ENCODE data around the gene ETNPPL. TPM values are rescaled to one million over a fixed set of nuclear protein-coding genes. Genes with fewer than 3 reads are reported as not detected.
A peak's percentile ranks its signal among the peaks of the same experiment; 100 is the strongest.

The ETNPPL gene
- polyA plus RNA-seq, 1 experiment, result not detected

- peaks cover 2% of the 10 kb centered on the region; the same call in 1 of the 2 replicates for H3K27me3 ChIP-seq (ENCODE audit: control insufficient read depth, insufficient read depth, low read length)
- no peak for TF ChIP-seq CTCF (IDR thresholded peaks at IDR 0.05; ENCODE audit: insufficient read depth, low read depth, low read length)
- no peak overlapping the region for H3K4me3 ChIP-seq (ENCODE audit: low read depth, low read length)
- ChIA-PET CTCF (no interaction called here), POLR2A (no interaction called here)
- no peaks in the 10 kb centered on the region for H3K36me3 ChIP-seq (ENCODE audit: control insufficient read depth, insufficient read depth, low read length)
- DNase-seq (ENCODE audit: low read depth), result no peak
Measured at GRCh38 chr4:108703966-108704365, 58.9 kb downstream of the ETNPPL start.

- DNase-seq (ENCODE audit: low read depth), result no peak
- H3K27me3 ChIP-seq (ENCODE audit: control insufficient read depth, insufficient read depth, low read length), result peaks cover 2% of the 10 kb centered on the region; the same call in 1 of the 2 replicates
- ChIA-PET POLR2A (no interaction called here), CTCF (no interaction called here)
- no peaks in the 10 kb centered on the region for H3K36me3 ChIP-seq (ENCODE audit: control insufficient read depth, insufficient read depth, low read length)
- no peak overlapping the region for H3K4me3 ChIP-seq (ENCODE audit: low read depth, low read length)
- TF ChIP-seq CTCF (IDR thresholded peaks at IDR 0.05; ENCODE audit: insufficient read depth, low read depth, low read length), result no peak
Measured at GRCh38 chr4:108703370-108703769, 59.5 kb downstream of the ETNPPL start.

DNA sequence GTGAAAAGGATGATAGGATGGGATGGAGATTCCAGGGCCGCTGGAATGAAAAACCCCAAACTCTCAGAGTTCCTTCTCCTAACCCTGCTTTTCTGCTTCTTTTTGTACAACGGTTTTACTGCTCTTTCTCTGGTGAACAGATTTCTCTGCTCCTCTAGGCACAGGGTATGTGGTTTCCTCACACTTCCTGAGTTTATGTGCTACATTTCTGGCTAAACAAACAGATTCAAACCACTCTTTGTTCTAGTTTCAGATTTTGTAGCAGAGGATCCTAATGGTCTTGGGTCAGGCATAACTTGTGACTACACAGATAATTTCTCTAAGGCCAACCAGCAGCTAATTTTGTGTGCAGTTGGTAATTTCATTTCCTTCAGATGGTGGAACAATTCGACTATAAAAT is 59.9 kb downstream of the ETNPPL start:
- no peak overlapping the region for H3K4me3 ChIP-seq (ENCODE audit: low read depth, low read length)
- CTCF ChIA-PET, result no interaction called here
- DNase-seq (ENCODE audit: low read depth), result no peak
- POLR2A ChIA-PET, result no interaction called here
- TF ChIP-seq CTCF (IDR thresholded peaks at IDR 0.05; ENCODE audit: insufficient read depth, low read depth, low read length), result no peak
- peaks cover 2% of the 10 kb centered on the region; the same call in 1 of the 2 replicates for H3K27me3 ChIP-seq (ENCODE audit: control insufficient read depth, insufficient read depth, low read length)
- no peaks in the 10 kb centered on the region for H3K36me3 ChIP-seq (ENCODE audit: control insufficient read depth, insufficient read depth, low read length)

- H3K4me3 ChIP-seq (ENCODE audit: low read depth, low read length), result no peak overlapping the region
- no peak for TF ChIP-seq CTCF (IDR thresholded peaks at IDR 0.05; ENCODE audit: insufficient read depth, low read depth, low read length)
- H3K36me3 ChIP-seq (ENCODE audit: control insufficient read depth, insufficient read depth, low read length), result no peaks in the 10 kb centered on the region
- CTCF ChIA-PET, result no interaction called here
- DNase-seq (ENCODE audit: low read depth), result peak; percentile 19
- POLR2A ChIA-PET, result no interaction called here
- H3K27me3 ChIP-seq (ENCODE audit: control insufficient read depth, insufficient read depth, low read length), result peaks cover 2% of the 10 kb centered on the region; the same call in 1 of the 2 replicates
Measured at GRCh38 chr4:108700081-108700757, 62.6 kb downstream of the ETNPPL start.

- no peaks in the 10 kb centered on the region for H3K36me3 ChIP-seq (ENCODE audit: control insufficient read depth, insufficient read depth, low read length)
- no peak for DNase-seq (ENCODE audit: low read depth)
- no peaks in the 10 kb centered on the region for H3K27me3 ChIP-seq (ENCODE audit: control insufficient read depth, insufficient read depth, low read length)
- ChIA-PET CTCF (no interaction called here), POLR2A (no interaction called here)
- TF ChIP-seq CTCF (IDR thresholded peaks at IDR 0.05; ENCODE audit: insufficient read depth, low read depth, low read length), result no peak
- H3K4me3 ChIP-seq (ENCODE audit: low read depth, low read length), result no peak overlapping the region
Measured at GRCh38 chr4:108696160-108696559, 66.7 kb downstream of the ETNPPL start.
